Right ventricle myocardium inferior (tissue), 1 donor: ENCODE data around the gene NUMB. TPM values are rescaled to one million over a fixed set of nuclear protein-coding genes. Genes with fewer than 3 reads are reported as not detected.

Experiments used
- ATAC-seq: fragments of 200-7000 bp; cut with Tn5 transposase; one replicate; pipeline ENCODE4 v1.9.1; 2020; ENCODE audit warnings: mild to moderate bottlenecking, moderate library complexity
- DNase-seq: peaks from one replicate; pipeline ENCODE4 v3.0.0; 2021; ENCODE audit errors: missing footprints
- intact Hi-C: fragments of 100-400 bp; cut with DNase I; formaldehyde crosslinking; loops from one replicate; pipeline ENCODE4 v1.11.0; 2022
- total RNA-seq: library from RNA; stranded (reverse); fragmentation: NEBNext Ultra II Directional; extraction: Animal tissue kit (Norgen Biotek cat#: 25700); gene quantifications from one replicate; pipeline ENCODE4 v1.2.1, GENCODE V29; 2021
- donor health status: DM: no; HTN: yes; CAD: no; lungs with severe emphysema.

NUMB gene
- total RNA-seq, 1 donor from 2014 or later = 39.8 TPM

- DNase-seq (no peak), ATAC-seq (no peak)
- intact Hi-C loops = no loop called here
These were observed 10.6 kb upstream of the NUMB start for GRCh38 chr14:73468828-73469375.

GRCh38 chr14:73467800-73468199 lies 9.5 kb upstream of the NUMB start:
- intact Hi-C loops = no loop called here
- DNase-seq (no peak), ATAC-seq (no peak)

GRCh38 chr14:73467377-73467776 lies 9.0 kb upstream of the NUMB start:
- intact Hi-C loops = no loop called here
- ATAC-seq = no peak
- DNase-seq = peak; percentile 70

GRCh38 chr14:73466861-73467260 lies 8.5 kb upstream of the NUMB start:
- no peak for DNase-seq
- intact Hi-C loops = no loop called here
- no peak for ATAC-seq

GRCh38 chr14:73465823-73466532 lies 7.6 kb upstream of the NUMB start:
- intact Hi-C loops = no loop called here
- DNase-seq (no peak), ATAC-seq (no peak)

GRCh38 chr14:73463411-73463810 lies 5.1 kb upstream of the NUMB start:
- peak; percentile 77 for DNase-seq
- intact Hi-C loops = no loop called here
- no peak for ATAC-seq

GRCh38 chr14:73462815-73463214 lies 4.5 kb upstream of the NUMB start:
- intact Hi-C loops = no loop called here
- DNase-seq (no peak), ATAC-seq (no peak)

- peak; percentile 28 for ATAC-seq
- intact Hi-C loops = no loop called here
- peak; percentile 69 for DNase-seq
These were observed 3.8 kb upstream of the NUMB start for GRCh38 chr14:73462048-73462715.

- DNase-seq = no peak
- ATAC-seq = no peak
- intact Hi-C loops = no loop called here
These were observed 3.2 kb upstream of the NUMB start for GRCh38 chr14:73461478-73462047.

- ATAC-seq (no peak), DNase-seq (no peak)
- intact Hi-C loops = no loop called here
These were observed 2.4 kb upstream of the NUMB start for GRCh38 chr14:73460691-73461127.

- no peak for ATAC-seq
These were observed 1.6 kb upstream of the NUMB start for GRCh38 chr14:73459959-73460358.

GRCh38 chr14:73457924-73458182 lies 493 bp downstream of the NUMB start:
- intact Hi-C loops = loop anchor here (5.0 kb wide), 1 partner anchor 36 kb away; no protein-coding TSS in a partner anchor
- ATAC-seq (peak; percentile 1), DNase-seq (peak; percentile 77)

More at GRCh38 chr14:73459959-73460358, 1.6 kb upstream of the NUMB start:
- intact Hi-C loops = loop anchor here (5.0 kb wide), 1 partner anchor 38 kb away; no protein-coding TSS in a partner anchor
- DNase-seq = peak; percentile 51

GRCh38 chr14:73457041-73457923 lies 1.1 kb downstream of the NUMB start:
- DNase-seq = peak; percentile 74
- no peak for ATAC-seq
- intact Hi-C loops = loop anchor here (5.0 kb wide), 1 partner anchor 35 kb away; no protein-coding TSS in a partner anchor

GRCh38 chr14:73455294-73455693 lies 3.1 kb downstream of the NUMB start:
- ATAC-seq (no peak), DNase-seq (no peak)
- intact Hi-C loops = loop anchor here (5.0 kb wide), 1 partner anchor 33 kb away; no protein-coding TSS in a partner anchor

GRCh38 chr14:73452341-73453186 lies 5.8 kb downstream of the NUMB start:
- DNase-seq (no peak), ATAC-seq (no peak)
- intact Hi-C loops = no loop called here

GRCh38 chr14:73443758-73444157 lies 14.6 kb downstream of the NUMB start:
- DNase-seq (no peak), ATAC-seq (no peak)
- intact Hi-C loops = no loop called here

- intact Hi-C loops = no loop called here
These were observed 17.1 kb downstream of the NUMB start for GRCh38 chr14:73441286-73441685.

GRCh38 chr14:73438993-73439392 lies 19.4 kb downstream of the NUMB start:
- DNase-seq = no peak
- intact Hi-C loops = no loop called here
- ATAC-seq = no peak

More at GRCh38 chr14:73441286-73441685, 17.1 kb downstream of the NUMB start:
- ATAC-seq (no peak), DNase-seq (no peak)
